HG03469 (cell line): ENCODE results near the gene GSC.

Source experiments
- ATAC-seq: cut with Tn5 transposase; IDR thresholded peaks from one replicate; pipeline ENCODE4 v1.9.1; 2021; ENCODE audit warnings: mild to moderate bottlenecking, moderate library complexity, moderate number of reproducible peaks; ENCODE audit not compliant: unreplicated experiment

GSC gene

DNA sequence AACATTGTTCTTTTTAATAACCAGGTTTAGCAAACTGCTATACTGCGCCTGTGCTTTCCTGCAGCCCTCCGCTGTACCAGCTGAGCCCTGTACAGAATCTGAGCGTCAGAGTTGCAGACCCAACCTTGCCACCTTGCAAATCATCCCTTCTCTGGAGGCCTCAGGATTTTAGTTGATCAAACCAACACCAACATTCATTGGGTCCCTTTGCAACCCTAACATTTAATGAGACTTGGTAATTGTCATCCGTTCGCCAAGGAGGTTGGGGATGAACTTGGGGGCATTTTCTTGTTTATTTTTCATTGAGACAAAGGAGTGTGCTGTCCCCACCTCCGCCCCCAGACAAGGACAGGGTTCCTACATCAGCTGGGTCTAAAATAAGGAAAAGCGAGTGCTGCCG lies 2.6 kb upstream of the GSC start:
- no peak for ATAC-seq

GRCh38 chr14:94771906-94772490 lies 2.1 kb upstream of the GSC start:
- no peak for ATAC-seq

- no peak for ATAC-seq
Measured at GRCh38 chr14:94771158-94771905, 1.4 kb upstream of the GSC start.

GRCh38 chr14:94770815-94771157 lies 873 bp upstream of the GSC start:
- no peak for ATAC-seq

DNA sequence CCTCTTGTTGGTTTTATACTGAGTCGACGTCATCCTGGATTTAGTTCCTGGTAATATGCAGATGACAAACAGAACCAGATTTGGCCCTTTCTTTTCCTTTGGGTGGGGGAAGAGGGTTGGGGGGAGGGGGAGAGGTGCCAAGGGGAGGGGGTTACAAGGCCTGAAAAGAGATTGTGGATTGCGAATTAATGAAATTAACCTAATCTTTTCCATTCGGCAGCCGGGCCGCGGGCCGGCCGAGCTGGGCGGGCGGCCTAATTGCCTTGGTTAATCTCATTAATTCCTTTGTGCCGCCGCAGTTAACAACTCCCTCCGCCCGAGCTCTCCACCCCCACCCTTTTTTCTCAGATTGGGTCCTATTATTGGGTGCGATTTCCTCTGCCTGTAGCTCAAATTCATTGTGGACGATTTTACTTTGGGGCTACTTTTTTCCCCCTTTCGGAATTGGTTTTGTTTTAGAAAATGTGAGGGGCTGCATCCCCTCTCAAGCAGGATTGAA lies 387 bp upstream of the GSC start:
- no peak for ATAC-seq

DNA sequence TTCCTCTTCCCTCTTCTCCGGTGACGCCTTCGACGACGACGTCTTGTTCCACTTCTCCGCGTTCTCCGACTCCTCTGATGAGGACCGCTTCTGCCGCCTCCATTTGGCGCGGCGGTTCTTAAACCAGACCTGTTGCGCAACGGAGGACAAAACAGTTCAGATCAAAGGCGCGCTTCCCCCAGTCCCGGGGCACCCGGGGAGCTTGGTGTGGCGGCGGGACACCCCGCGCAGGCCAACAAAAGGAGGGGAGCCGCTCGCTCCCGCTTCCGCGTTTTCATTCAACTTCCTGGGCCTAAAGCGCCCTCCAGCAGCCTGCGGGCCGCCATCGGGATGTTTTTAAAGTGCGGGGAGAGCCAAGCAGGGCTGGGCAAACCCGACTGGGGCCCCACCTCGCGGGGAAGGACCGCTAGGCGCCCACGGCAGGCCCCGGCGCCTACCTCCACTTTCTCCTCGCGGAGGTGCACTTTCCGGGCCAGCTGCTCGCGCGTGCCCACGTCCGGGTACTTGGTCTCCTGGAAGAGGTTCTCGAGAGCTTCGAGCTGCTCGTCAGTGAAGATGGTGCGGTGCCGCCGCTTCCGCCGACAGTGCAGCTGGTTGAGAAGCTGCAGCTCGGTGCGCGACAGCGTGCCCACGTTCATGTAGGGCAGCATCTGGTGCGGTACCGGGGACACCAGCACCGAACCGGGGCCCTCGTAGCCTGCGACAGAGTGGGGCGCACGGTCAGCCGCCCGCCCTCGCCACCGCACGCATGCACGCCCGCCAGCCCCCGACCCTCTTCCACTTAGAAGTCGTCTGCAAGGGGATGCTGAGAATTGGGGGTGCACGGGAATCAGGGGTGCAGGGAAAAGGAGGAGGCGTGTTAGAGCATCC lies 1.2 kb downstream of the GSC start:
- no peak for ATAC-seq

GRCh38 chr14:94768141-94768520 lies 1.8 kb downstream of the GSC start:
- no peak for ATAC-seq

- no peak for ATAC-seq
Measured at GRCh38 chr14:94767321-94767878, 2.5 kb downstream of the GSC start.

- ATAC-seq: no peak
Measured at GRCh38 chr14:94764573-94764972, 5.3 kb downstream of the GSC start.

- ATAC-seq: no peak
Measured at GRCh38 chr14:94762431-94762830, 7.5 kb downstream of the GSC start.

DNA sequence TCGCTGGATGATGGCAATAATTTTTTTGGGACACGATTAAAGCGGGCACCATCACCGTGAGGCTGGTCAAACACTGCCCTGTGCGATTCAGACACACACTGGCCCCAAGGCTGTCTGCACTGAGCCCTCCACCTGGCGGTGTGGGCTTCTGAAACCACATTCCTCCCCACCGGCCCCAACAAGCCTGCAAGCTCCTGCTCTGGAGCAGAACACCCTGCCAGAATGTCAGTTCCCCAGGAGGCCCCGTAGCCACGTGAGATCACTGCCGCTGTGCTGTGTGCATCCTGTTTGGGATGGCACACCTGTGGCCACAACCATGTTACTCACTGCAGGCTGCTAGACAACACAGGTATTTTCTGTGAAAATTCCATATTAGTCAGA lies 7.9 kb downstream of the GSC start:
- no peak for ATAC-seq

GRCh38 chr14:94761348-94761996 lies 8.4 kb downstream of the GSC start:
- ATAC-seq: no peak

- no peak for ATAC-seq
Measured at GRCh38 chr14:94756310-94756882, 13.5 kb downstream of the GSC start.

DNA sequence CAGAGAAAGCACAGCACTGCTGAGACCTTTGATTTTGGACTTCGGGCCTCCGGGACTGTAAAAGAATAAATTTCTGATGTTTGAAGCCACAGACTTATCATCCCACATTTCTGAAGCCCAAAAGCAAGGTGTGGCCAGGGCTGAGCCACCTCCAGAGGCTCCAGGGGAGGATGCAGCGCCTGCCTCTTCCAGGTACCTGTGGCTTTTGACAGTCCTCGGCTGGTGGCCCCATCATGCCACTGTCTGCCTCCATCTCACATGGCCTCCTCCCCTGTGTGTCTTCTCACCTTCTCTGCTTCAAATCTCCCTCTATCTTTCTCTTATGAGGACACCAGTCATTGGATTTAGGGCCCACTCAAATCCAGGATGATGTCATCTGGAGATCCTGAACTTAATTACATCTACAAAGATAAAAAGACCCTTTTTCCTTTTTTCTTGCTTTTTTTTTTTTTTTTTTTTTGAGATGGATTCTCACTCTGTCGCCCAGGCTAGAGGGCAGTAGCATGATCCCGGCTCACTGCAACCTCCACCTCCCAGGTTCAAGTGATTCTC lies 15.4 kb downstream of the GSC start:
- ATAC-seq: no peak

DNA sequence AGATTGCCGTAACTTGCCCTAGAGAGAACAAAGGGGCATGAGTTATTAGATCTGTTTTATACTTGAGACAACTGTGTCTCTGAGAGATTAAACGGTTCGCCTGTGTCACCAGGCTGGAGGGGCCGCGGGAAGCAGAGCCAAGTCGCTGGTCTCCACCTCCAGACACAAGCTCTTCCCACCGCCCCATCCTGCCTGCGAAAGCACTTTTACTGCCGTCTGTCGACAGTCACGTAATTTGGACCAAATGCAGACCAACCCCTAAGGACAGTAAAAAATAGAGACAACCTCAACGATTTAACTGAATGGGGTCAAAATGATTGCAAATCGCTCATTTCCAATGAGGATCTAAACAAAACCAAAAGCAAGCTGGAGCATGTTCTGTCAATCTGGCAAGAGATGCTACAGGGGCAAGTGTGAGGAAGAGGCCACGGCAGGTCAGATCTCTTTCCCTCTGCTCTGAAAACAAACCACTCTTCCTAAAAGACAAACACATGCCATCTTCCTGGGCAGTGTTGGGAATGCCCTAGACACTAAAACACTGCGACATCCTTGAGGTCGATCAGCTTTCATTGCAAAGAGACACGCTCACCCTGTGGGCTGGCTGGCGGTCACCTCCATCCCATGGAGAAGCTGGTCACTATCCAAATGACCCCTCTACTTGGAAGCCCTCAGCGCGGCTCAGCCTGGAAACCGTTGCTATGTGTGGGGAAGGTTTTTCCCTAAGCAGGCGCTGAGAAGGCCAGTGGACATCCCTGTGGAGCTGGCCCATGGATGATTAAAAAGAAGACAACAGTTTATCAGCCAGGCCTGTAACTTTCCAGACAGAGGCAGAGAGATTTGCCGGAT lies 17.1 kb downstream of the GSC start:
- ATAC-seq: no peak

DNA sequence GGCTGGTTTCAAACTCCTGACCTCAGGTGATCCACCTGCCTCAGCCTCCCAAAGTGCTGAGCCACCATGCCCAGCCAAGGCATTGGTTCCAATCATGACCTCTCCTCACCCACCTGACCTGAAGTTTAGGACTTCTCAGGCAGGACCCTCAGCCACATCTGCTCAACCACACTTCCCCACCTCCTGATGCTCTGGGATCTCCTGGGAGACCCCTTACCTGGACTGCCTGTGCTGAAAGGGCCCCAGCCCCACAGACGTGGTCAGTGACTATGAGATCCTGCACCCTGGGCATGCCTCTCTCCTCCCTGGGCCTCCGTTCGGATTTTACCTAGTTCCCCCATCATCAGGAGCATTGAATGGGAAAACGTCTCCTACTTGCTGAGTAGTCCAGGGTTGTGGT lies 18.0 kb downstream of the GSC start:
- no peak for ATAC-seq

GRCh38 chr14:94751321-94751720 lies 18.6 kb downstream of the GSC start:
- no peak for ATAC-seq

DNA sequence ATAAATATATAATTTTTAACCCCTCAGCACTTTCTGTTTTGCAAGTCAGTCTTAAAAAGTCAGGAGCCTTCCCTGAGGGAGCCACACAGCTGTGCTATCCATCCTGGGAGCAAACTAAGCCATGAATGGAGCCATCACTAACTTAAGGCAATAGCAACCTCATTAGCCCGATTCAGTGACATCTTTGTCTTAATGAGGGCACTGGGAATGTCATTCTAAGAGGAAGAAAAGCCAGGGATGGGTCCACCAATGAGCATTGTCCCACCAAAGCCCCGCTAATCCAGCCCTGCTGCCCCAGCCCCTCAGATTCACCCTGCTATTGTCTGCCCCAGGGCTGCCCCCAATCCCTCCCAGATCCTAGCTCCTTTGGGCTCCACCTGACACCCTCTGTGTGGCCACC lies 19.5 kb downstream of the GSC start:
- no peak for ATAC-seq

- ATAC-seq: no peak
Measured at GRCh38 chr14:94748667-94749347, 21.1 kb downstream of the GSC start.
